HG02588 (cell line): ENCODE measurements around the gene LAMB2.
A peak's percentile ranks its signal among the peaks of the same experiment; 100 is the strongest.

ENCODE experiments used
- ATAC-seq: cut with Tn5 transposase; IDR thresholded peaks from one replicate; pipeline ENCODE4 v1.9.1; 2021; ENCODE audit warnings: mild to moderate bottlenecking, moderate library complexity; ENCODE audit not compliant: unreplicated experiment

Gene LAMB2

DNA sequence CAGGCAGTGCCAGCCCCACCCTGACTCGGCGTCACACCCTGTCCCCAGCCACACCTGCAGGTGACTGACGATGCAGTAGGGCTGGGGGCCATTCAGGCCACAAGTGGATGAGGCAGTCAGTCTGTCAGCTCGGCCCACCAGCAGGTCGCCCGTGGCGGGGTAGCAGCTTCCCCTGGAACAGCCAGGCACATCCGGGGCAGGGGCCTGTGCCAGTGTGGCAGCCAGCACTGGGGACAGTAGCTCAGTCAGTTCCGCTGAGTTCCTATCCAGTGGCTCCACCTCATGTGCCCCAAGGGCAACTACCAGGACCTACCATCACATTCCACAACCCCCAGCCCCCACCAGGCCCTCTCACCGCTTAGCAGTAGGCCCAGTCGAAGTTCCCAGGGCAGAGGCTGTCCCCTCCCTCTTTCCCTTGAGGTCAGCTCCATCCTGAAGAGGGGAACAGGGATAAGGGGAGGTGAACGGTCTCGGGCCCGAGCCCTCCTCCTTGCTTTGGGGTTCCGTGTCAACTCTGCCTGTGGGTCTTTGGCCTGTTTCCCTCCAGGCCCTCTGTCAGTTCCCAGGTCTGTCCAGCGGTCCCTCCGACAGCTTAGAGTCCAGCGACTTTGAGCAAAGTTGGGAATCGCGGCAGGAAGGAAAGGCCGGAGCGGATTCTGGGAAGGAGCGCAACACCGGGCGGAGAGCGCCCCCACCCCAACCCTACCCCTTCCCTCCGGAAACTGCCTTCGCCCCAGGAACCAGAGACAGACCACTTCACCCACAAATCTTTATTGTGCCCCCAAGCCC is at the start of gene LAMB2:
Gene LAMB2, minus strand, starts transcription at position 614 of the 789 bp plus-strand sequence. Its CDS starts 183 bp downstream, at position 431.
- no peak for ATAC-seq

DNA sequence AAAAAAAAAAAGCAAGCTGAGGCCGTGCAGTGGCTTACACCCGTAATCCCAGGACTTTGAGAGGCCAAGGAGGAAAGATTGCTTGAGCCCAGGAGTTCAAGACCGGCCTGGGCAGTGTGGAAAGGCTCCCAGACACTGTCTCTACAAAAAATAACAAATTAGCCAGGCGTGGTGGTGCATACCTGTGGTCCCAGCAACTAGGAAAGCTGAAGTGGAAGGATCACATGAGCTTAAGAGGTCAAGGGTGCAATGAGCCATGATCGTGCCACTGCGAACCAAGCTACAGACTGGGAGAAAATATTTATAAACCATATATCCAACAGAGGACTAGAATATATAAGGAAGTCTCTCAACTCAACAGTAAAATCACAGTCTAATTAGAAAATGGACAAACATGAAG is 48.5 kb upstream of the LAMB2 start:
- no peak for ATAC-seq

DNA sequence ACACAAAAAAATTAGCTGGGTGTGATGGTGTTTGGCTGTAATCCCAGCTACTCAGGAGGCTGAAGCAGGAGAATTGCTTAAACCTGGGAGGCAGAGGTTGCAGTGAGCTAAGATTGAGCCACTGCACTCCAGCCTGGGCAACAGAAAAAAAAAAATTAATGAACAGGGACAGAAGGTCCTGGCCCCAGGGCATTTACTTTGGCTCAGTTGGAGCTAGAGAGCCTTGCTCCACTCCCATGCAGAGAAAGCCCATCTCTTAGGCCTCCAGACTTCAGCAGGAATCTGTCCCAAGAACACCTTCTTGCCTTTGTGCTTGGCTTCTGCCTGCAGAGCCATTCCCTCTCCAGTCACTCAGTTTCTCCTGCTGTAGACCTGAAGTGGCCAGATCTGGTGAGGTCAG is 47.3 kb upstream of the LAMB2 start:
- ATAC-seq: no peak

DNA sequence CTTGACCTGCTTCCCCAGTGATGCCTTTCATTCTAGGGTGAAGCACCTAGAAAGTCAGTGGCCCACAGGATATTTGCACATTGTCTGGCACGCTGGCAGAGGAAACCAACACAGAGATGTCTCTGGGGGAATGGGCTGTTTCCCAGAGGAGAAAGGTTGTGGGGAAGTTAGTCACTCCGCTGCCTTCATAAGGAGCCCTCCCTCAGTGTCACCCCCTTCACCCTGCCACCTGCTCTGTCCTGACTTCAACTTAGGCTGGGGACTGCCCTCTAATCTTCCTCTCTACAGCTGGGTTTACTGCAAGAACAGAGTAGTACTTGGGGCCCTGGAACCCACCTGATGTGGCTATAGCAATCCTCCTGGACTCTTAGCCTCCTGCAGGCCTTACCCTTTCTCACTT is 44.2 kb upstream of the LAMB2 start:
- no peak for ATAC-seq

DNA sequence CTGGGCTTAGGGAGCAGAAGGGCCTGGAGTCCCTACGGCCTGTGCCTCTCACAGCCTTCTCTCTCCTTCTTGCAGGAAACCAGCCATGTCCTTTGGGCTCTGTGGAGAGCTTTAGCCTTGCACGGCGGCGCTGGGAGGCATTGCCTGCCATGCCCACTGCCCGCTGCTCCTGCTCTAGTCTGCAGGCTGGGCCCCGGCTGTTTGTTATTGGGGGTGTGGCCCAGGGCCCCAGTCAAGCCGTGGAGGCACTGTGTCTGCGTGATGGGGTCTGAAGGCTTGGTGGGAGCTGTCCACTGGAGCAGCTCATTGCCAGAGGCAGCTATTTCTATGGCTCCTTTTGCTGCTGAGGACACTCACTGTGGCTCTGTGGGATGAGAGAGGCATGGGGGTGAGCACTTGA is 42.7 kb upstream of the LAMB2 start:
- ATAC-seq: no peak

DNA sequence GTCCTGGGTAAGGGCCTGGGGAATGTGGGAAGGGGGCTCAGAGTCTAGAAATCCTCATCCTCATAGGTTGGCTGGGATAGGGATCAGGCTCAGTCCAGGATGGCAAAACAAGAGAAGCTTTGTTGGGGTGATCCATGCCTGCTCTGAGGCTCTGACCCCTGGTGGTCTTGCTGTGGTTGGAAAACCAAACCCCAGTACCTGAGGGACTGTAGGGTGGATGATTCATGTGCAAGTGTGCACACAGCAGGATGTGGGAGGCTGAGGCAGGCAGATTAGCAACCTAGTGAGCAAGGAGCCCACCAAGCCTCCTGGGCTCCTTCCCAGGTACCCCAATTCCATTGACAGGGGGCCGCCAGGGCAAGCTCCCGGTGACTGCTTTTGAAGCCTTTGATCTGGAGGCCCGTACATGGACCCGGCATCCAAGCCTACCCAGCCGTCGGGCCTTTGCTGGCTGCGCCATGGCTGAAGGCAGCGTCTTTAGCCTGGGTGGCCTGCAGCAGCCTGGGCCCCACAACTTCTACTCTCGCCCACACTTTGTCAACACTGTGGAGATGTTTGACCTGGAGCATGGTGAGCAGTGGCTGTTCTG is 41.6 kb upstream of the LAMB2 start:
- no peak for ATAC-seq

DNA sequence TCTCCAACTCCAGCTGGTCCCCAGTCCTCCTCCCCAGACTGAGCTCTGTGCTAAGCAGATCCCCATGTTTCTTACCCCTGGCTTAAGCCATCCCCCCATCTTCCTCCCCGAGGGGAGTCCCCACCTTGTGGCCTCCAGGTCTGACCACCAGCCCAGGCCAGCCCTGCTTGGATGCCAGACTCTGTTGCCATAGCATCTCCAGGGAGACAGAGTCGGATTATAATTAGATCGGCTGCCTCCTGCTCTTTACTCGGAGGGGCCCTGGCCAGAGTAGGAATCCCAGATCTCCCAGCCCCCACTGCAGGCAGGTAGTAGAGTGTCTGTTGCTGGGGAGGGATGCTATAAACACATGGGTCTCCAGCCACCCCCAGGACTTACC is 40.9 kb upstream of the LAMB2 start:
- ATAC-seq: no peak

DNA sequence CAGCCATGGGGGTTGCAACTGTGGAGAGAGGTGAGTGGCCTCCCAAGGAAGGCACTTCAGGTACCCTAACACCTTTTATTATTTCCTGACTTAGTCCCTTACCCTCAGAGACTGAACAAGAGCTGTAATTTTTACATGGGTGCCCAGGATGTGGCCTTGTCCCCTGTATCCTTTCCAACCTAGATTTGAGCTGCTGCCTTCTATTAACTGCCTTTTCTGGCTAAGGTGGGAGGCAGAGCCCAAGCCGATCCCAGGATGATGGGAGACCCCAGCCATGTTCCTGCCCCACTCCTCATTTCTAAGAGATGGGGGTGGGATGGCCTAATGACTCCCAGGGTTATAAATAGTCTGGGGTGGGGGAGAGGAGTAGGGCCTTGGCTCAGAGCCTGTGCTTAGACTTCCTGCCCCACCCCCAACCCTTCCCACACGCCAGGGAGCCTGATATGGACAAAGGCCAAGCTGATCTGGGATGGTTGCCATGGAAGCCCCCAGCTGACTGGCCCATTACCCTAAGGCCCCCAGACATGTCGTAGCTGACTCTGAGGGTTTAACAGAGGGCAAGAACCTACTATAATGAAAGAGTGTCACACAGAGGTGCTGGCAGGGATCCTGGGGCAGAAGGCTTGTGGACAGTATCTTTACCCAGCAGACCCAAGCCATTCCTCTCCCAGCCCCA is 40.4 kb upstream of the LAMB2 start:
- ATAC-seq: no peak

DNA sequence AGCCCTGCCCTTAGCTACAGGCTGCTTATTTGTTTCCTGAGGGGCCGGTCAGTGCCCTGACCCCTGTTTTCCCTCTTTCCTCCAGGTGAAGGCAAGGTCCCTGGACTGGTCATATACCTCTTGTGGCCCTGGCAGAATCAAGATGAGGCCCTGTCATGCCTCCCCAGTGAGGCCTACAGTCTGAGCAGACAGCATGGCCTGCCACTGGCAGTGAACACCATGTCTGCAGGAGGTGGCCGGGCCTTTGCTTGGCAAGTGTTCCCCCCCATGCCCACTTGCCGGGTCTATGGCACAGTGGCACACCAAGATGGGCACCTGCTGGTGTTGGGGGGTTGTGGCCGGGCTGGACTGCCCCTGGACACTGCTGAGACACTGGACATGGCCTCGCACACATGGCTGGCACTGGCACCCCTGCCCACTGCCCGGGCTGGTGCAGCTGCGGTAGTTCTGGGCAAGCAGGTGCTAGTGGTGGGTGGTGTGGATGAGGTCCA is 39.7 kb upstream of the LAMB2 start:
- ATAC-seq: no peak

DNA sequence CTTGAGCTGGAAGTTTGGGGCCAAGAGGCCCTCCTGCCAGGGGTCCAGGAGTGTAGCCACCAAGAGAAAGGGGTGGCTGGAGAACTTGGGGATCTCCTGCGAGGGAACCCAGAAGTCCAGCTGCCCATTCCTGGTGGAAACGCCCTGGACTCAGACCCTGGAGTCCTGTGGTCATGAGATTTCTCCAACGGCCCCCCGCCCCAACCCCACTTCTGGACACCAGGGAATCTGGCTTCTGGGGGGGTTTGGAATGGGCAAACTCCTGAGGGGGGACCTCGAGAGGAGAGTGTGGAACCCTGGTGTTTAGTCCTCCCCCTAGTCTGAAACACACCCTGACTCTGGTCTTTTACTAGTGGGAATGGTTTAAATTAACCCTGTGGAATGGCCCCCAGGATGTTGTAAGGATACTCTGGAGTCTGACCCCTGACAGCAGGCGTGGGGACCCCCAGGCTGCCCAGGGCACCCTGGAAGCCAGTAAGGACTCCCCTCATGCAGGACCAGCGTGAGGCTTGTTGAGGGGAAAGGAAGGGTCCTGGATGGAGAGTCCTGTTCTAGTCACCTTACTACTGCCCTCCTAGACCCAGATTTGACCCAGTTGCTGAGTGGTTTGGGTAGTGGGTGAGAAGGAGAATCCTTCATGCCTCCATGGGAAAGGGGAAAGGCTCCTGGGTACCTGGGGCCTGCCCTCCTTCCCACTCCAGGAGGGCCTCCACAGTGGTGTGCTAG is 39.1 kb upstream of the LAMB2 start:
- no peak for ATAC-seq

DNA sequence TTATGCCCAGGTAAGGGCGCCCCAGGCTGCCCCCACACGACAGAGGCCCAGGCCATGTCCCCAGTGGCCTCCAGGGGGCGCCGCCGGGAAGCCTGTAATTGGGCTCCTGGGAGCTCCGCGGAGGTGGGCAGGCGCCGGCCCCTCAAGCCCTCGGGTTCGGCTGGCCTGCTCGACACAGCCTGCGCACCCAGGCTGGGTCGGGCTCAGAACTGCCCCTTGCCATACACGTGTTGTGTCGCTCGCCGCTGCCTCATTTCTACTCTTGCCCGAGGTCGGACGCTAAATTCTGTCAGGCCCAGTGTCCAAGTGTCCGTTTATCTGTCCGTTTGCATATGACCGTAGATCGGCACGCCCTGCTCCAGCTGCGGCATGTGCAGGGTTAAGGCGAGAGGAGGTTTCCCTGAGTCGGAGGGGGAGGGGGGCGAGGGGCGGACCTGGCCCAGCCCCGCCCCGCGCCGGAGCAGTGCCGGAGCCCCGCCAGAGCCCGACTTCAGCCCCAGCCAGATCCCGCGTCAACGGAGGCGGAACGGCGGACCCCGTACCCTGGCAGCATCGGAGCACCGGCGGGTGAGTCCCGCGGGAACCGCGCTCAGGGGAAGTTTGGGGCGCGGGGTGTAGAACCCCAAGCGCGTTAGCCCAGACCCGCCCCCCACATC is 38.4 kb upstream of the LAMB2 start, which contains the start of gene KLHDC8B:
Gene KLHDC8B, plus strand, starts transcription at position 480 of the 656 bp plus-strand sequence. CDS start 1,172 bp downstream, outside the sequence.
- peak; percentile 55 for ATAC-seq

DNA sequence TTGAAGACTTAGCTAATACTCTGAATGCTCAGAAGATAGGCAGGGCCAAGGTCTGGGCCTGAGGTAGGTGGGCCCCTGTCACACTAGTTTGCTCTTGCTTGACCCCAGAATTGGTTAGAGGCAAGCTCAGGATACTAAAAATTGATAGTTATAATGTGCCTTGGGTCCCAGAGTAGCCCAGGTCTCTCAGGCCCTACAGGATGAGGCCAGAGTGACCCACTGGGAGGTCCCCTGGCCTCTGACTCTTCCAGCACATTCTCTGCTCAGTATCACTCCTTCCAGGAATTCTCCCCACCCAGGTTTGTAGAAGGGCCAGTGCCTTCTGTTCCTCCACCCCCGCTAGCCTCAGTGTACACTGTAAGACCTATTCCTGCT is 37.9 kb upstream of the LAMB2 start:
- no peak for ATAC-seq

DNA sequence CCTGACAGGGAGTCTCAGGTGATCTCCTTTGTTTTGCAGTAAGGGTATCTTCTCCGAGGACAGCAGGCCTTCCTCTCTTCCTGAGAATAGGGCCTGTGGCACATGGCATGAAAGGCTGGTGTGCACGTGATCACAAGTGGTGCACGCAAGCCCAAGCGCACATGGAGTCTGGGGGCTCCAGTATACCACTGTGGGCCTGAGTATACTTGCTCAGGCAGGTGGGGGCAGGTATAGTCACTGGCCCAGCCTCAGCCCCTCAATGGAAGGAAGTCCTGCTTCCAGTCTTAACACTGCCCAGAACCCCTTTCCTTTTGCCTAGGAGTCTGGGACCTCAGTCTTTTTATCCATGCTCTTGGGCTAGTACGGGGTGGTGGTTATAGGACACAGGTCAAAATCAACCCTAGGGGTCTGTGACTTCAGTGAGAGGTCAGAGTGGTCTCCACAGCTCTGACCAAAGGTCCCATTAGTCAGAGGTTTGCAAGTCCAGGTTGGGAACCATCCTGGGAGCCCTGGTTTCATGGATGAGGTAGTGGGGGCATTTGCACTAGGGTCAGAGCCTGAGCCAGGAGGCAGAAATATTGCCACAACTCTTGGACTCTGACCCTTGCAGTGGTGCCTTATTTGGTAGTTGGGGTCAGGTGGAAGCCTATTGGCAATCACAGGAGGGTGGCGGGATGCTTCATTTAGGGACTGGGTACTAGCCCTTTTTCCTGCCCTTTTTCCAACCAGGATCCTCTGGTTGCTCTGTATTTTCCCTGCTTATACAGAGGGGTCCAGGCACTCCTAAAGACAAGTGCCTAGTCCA is 34.1 kb upstream of the LAMB2 start:
- no peak for ATAC-seq

DNA sequence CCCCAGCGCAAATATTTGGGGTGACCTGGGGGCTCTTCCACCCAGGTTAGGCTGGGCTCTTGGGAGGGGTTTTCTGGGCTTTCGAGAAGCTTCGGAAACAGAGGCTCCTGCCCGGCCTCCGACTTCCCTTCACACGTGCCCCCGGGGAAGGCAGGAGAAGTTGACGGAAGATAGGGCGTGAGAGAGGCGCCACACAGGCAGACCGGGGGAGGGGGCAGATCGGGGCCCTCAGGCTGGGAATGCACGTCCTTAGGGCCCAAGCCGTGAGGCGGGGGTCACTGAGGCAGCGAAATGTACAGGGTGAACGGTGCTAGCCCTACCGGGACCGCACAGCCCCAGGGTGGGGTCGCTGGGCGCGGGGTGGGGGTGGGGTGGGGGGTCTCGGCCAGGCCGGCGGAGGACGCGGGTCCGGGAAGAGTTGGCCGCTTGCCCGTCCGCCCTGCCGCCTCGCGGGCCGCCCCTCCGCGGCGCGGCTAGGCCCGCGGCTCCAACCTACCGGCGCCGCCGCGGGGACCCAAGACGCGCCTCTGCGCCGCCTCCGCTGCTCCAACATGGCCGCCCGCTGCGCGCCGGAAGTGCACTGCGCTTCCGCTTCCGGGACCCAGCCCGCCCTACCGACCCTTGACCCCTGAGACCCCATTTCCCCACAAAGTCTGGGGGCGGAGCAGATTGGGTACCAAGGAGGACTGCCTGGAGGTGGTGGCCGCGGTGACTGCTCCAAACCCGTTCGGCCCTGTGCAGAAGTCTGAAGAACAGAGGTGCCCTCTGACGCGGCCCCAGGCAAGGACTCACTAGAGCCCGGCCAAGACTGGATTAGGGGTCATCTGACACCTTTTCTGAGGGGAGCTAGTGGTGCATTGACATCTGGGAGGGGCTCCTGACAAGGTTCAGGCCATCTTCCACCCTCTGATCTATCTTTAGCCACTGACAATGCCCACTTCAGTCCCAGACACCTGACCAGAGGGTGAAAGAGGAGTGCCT is 33.2 kb upstream of the LAMB2 start, which contains the start of gene CCDC71:
Gene CCDC71, minus strand, starts transcription at position 561 of the 981 bp plus-strand sequence. CDS start 2,123 bp downstream, outside the sequence.
- ATAC-seq: peak; percentile 64

DNA sequence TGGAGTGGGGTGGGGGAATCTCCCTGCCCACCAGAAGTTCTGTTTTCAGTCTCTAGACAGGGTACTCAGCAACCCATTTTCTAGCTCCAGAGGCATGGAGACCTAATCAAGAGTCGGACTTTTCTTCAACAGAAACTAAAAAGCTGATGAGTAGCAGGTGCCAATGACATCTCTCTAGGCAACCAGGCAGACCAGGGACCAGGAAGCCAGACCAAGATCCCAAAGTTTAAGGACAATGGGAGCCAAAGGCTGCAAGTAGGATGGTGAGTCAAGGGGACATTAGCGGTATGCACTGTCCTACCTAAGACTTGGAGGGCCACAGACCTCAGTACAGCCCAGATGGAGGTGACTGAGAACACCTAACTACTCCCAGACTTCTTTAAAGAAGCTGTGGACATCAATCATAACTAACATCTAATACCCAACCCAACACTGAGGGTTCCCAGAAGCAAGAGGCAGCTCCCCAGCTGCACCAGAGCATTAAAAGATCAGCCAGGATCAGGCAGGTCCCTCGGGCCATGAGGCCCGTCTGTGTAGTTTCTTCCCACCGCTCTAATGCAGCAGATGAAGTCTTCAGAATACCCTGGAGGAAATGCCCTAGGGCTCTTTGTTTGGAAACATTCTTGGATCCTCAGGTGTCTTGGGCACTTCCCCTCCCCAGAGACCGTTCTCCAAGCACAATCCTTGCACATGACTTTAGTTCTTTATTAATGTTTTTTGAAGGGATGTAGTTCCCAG is 32.3 kb upstream of the LAMB2 start:
- ATAC-seq: no peak

DNA sequence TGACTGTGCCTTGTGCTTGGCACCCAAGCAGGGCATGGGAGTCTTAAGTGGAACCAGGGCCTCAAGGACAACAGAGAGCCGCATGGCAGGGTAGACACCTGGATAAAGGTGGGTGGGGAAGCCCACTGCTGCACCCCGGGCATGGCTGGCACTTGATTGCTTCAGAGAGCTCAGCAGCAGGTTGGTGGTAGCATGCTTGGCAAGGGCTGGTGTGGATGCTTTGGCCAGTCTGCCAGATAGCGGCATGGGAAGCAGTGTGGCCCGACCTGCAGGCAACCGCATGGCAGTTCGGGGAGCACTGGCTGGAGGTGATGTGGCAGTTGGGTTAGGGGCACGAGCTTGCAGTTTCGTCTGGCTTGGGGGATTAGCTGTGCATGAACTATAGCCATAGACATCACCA is 30.8 kb upstream of the LAMB2 start:
- no peak for ATAC-seq

DNA sequence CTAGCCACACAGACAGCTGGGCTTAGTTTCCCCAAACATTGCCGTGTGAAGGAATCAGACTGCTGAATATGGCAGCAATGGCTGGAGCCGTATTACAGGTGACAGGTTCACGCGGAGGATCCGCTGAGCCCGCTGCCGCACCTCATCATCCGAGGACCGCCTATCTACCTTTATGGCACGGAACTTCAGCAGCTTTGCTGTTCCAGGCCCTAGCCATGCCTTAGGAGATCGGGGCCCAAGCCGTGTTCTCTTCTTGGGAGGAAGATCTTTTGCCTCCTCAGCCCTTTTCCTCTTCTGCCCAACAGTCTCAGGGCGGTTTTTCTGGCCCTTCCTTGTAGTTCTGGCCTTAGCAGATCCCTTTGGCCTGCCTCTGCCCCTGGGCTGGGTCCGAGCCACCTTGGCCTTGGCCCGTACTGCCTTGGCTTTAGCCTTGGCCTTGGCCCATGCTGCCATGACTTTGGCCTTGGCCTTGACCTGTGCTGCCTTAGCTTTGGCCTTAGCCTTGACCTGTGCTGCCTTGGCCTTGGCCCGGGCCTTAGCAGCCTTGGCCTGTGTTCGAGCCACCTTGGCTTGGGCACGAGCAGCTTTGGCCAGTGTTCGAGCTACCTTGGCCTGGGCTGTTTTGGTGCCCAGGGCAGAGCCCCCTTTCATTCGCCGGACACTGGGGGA is 30.0 kb upstream of the LAMB2 start:
- no peak for ATAC-seq
